ENCODE results near the gene BTG2.

BTG2 gene

GRCh38 chr1:203316626-203317093, 11.3 kb downstream of the BTG2 start:
- DNase-seq = no peak

- DNase-seq = no peak
Measured at GRCh38 chr1:203317429-203318228, 12.3 kb downstream of the BTG2 start.

- no peak for DNase-seq
Measured at GRCh38 chr1:203318229-203318517, 12.9 kb downstream of the BTG2 start.

- no peak for DNase-seq
Measured at GRCh38 chr1:203320591-203321272, 15.4 kb downstream of the BTG2 start.

- DNase-seq = no peak
Measured at GRCh38 chr1:203321273-203322052, 16.1 kb downstream of the BTG2 start.

GRCh38 chr1:203322500-203323179, 17.3 kb downstream of the BTG2 start:
- DNase-seq = no peak

GRCh38 chr1:203323587-203323986, 18.3 kb downstream of the BTG2 start:
- no peak for DNase-seq

GRCh38 chr1:203324105-203325025, 19.0 kb downstream of the BTG2 start:
- DNase-seq = no peak

GRCh38 chr1:203325026-203325417, 19.7 kb downstream of the BTG2 start:
- no peak for DNase-seq

- peak; percentile 60 for DNase-seq
Measured at GRCh38 chr1:203325418-203326091, 20.2 kb downstream of the BTG2 start.

- peak; percentile 89 for DNase-seq
Measured at GRCh38 chr1:203326830-203327683, 21.7 kb downstream of the BTG2 start.

GRCh38 chr1:203327684-203328457, 22.6 kb downstream of the BTG2 start:
- DNase-seq = peak; percentile 87

GRCh38 chr1:203328714-203329122, 23.4 kb downstream of the BTG2 start:
- no peak for DNase-seq

- no peak for DNase-seq
Measured at GRCh38 chr1:203331224-203331623, 25.9 kb downstream of the BTG2 start.

GRCh38 chr1:203335503-203335902, 30.2 kb downstream of the BTG2 start:
- no peak for DNase-seq

GRCh38 chr1:203336097-203336496, 30.8 kb downstream of the BTG2 start:
- no peak for DNase-seq

GRCh38 chr1:203338335-203339036, 33.2 kb downstream of the BTG2 start:
- DNase-seq = peak; percentile 56

- DNase-seq = peak; percentile 66
Measured at GRCh38 chr1:203340112-203340790, 34.9 kb downstream of the BTG2 start.

Data from right kidney (tissue), 1 donor.